ENCODE measurements around the gene MRPS18B. TPM values are rescaled to one million over a fixed set of nuclear protein-coding genes. Genes with fewer than 3 reads are reported as not detected.
"Not testable (repeated sequence)": the region's sequence is repeated elsewhere in the genome, so short reads cannot be mapped to it uniquely, and the experiment has no call there.

The MRPS18B gene
- polyA plus RNA-seq, 1 donor from 2014 or later: 77.7 TPM

DNA sequence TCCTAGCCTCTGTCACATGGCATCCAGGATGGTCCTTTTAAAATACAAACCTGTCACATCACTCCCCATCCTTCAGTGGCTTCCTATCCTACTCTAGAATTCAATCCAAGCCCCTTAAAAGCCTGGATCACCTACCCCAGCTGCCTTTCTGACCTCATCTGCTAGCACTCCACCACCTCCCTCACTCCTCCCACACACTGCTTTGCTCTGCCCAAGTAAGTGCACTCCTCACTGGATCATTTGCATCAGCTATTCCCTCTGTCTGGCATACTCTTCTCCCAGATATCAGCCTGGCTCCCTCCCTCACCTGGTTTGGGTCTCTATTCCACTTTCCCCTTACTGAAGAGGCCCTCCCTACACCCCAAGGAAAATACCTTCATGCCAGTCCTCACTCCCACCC, 39.8 kb downstream of the MRPS18B start:
- H4K20me1 ChIP-seq (ENCODE audit: insufficient read depth): no peaks in the 10 kb centered on the region
- H3F3A ChIP-seq (ENCODE audit: insufficient read depth, low read length, poor library complexity, severe bottlenecking): no peaks in the 10 kb centered on the region
- no peak overlapping the region for H3K9ac ChIP-seq (ENCODE audit: low read length)
- H3K4me2 ChIP-seq (ENCODE audit: low read length): no peak overlapping the region
- no peaks in the 10 kb centered on the region for H3K9me3 ChIP-seq (ENCODE audit: low read length)
- no peak overlapping the region for H3K27ac ChIP-seq (ENCODE audit: low read length)
- H3K27me3 ChIP-seq (ENCODE audit: insufficient read depth, low read depth, low read length): no peaks in the 10 kb centered on the region
- no peaks in the 10 kb centered on the region for H3K9me2 ChIP-seq (ENCODE audit: insufficient read depth, low read length)
- no peak overlapping the region for H2AFZ ChIP-seq (ENCODE audit: low read depth, low read length)
- no peaks in the 10 kb centered on the region for H3K79me2 ChIP-seq (replicated peaks; ENCODE audit: insufficient read depth, low read length)
- no peak overlapping the region for H3K4me3 ChIP-seq (ENCODE audit: low read length)
- no peaks in the 10 kb centered on the region for H3K36me3 ChIP-seq (ENCODE audit: insufficient read depth, low read length)
- TF ChIP-seq, protein P1, sequence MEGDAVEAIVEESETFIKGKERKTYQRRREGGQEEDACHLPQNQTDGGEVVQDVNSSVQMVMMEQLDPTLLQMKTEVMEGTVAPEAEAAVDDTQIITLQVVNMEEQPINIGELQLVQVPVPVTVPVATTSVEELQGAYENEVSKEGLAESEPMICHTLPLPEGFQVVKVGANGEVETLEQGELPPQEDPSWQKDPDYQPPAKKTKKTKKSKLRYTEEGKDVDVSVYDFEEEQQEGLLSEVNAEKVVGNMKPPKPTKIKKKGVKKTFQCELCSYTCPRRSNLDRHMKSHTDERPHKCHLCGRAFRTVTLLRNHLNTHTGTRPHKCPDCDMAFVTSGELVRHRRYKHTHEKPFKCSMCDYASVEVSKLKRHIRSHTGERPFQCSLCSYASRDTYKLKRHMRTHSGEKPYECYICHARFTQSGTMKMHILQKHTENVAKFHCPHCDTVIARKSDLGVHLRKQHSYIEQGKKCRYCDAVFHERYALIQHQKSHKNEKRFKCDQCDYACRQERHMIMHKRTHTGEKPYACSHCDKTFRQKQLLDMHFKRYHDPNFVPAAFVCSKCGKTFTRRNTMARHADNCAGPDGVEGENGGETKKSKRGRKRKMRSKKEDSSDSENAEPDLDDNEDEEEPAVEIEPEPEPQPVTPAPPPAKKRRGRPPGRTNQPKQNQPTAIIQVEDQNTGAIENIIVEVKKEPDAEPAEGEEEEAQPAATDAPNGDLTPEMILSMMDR (IDR thresholded peaks at IDR 0.05; ENCODE audit: poor library complexity, severe bottlenecking): no peak
- TF ChIP-seq POLR2AphosphoS5 (IDR thresholded peaks at IDR 0.05) (no peak), RAD21 (conservative IDR thresholded peaks at IDR 0.05) (no peak), EP300 (conservative IDR thresholded peaks at IDR 0.05; ENCODE audit: poor library complexity, severe bottlenecking) (no peak), MXI1 (conservative IDR thresholded peaks at IDR 0.05; ENCODE audit: poor library complexity, severe bottlenecking) (no peak), TAF1 (IDR thresholded peaks at IDR 0.05; ENCODE audit: low read depth) (no peak), SMC3 (conservative IDR thresholded peaks at IDR 0.05; ENCODE audit: poor library complexity) (no peak), EZH2 (IDR thresholded peaks at IDR 0.05; ENCODE audit: borderline replicate concordance, insufficient read depth, low read length, poor library complexity, severe bottlenecking) (no peak)
- TF ChIP-seq, protein P2, sequence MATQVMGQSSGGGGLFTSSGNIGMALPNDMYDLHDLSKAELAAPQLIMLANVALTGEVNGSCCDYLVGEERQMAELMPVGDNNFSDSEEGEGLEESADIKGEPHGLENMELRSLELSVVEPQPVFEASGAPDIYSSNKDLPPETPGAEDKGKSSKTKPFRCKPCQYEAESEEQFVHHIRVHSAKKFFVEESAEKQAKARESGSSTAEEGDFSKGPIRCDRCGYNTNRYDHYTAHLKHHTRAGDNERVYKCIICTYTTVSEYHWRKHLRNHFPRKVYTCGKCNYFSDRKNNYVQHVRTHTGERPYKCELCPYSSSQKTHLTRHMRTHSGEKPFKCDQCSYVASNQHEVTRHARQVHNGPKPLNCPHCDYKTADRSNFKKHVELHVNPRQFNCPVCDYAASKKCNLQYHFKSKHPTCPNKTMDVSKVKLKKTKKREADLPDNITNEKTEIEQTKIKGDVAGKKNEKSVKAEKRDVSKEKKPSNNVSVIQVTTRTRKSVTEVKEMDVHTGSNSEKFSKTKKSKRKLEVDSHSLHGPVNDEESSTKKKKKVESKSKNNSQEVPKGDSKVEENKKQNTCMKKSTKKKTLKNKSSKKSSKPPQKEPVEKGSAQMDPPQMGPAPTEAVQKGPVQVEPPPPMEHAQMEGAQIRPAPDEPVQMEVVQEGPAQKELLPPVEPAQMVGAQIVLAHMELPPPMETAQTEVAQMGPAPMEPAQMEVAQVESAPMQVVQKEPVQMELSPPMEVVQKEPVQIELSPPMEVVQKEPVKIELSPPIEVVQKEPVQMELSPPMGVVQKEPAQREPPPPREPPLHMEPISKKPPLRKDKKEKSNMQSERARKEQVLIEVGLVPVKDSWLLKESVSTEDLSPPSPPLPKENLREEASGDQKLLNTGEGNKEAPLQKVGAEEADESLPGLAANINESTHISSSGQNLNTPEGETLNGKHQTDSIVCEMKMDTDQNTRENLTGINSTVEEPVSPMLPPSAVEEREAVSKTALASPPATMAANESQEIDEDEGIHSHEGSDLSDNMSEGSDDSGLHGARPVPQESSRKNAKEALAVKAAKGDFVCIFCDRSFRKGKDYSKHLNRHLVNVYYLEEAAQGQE (IDR thresholded peaks at IDR 0.05; ENCODE audit: borderline replicate concordance): no peak

DNA sequence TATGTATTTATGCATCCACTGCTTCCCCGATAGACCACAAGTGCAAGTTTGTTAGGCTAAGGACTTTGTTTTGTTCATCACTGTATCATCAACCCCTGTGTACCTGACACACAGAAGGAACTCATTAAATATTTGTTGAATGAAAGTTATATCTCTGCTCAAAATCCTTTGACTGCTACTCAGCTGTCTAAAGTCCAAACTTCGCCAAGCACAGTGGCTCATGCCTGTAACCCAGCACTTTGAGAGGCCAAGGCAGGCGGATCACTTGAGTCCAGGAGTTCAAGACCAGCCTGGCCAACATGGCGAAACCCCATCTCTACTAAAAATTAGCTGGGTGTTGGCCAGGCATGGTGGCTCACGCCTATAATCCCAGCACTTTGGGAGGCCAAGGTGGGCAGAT, 40.3 kb downstream of the MRPS18B start:
- H2AFZ ChIP-seq (ENCODE audit: low read depth, low read length); H3K9me2 ChIP-seq (ENCODE audit: insufficient read depth, low read length); H3K4me2 ChIP-seq (ENCODE audit: low read length); H3K27me3 ChIP-seq (ENCODE audit: insufficient read depth, low read depth, low read length); H3K9ac ChIP-seq (ENCODE audit: low read length); H3K9me3 ChIP-seq (ENCODE audit: low read length); H4K20me1 ChIP-seq (ENCODE audit: insufficient read depth); H3F3A ChIP-seq (ENCODE audit: insufficient read depth, low read length, poor library complexity, severe bottlenecking); H3K4me3 ChIP-seq (ENCODE audit: low read length); H3K36me3 ChIP-seq (ENCODE audit: insufficient read depth, low read length); H3K27ac ChIP-seq (ENCODE audit: low read length); H3K79me2 ChIP-seq (replicated peaks; ENCODE audit: insufficient read depth, low read length): not testable (repeated sequence)
